CD4-positive, alpha-beta T cell (primary cell): Measurements from ENCODE around the gene ALDH1L2. TPM values are rescaled to one million over a fixed set of nuclear protein-coding genes. Genes with fewer than 3 reads are reported as not detected.

Source experiments
- ATAC-seq: fragments of 200-7000 bp; cut with Tn5 transposase; one replicate; pipeline ENCODE4 v1.10.0; 2022; ENCODE audit warnings: mild to moderate bottlenecking; ENCODE audit not compliant: poor library complexity
- CTCF ChIA-PET: fragments of 350-600 bp; sonication (Branson Sonifier 250); formaldehyde crosslinking; loops from one replicate; lab custom pipeline; 2021; ENCODE audit warnings: antibody characterized with exemption, inconsistent platforms; lab: Charles Lee
- POLR2A ChIA-PET: fragments of 350-600 bp; sonication (Branson Sonifier 250); formaldehyde crosslinking; loops from one replicate; lab custom pipeline; 2021; ENCODE audit warnings: antibody characterized with exemption, inconsistent platforms; lab: Charles Lee
- DNase-seq, 14 experiments: peaks; one replicate each; pipeline ENCODE4 v3.0.0-alpha.2; 2013 to 2020; ENCODE audit warnings: mixed read lengths in 2 of 14
- H3K27ac ChIP-seq, 2 donors: one replicate each; pipeline versions ENCODE4 v1.5.1 to v1.7.0; 2013; ENCODE audit warnings: low read length in 2 of 2, low read depth in 1 of 2, mild to moderate bottlenecking in 1 of 2
- H3K27me3 ChIP-seq, 2 experiments: 1 replicate in 1 of 2; 2 replicates in 1 of 2; pipeline versions ENCODE4 v1.6.1 to v1.7.0; 2013; ENCODE audit warnings: low read length in 2 of 2, control low read depth in 1 of 2, mild to moderate bottlenecking in 1 of 2, moderate library complexity in 1 of 2; ENCODE audit not compliant: insufficient read depth in 2 of 2, control insufficient read depth in 1 of 2
- H3K36me3 ChIP-seq: one replicate; pipeline ENCODE4 v1.6.1; 2013; ENCODE audit warnings: low read length, control low read depth; ENCODE audit not compliant: insufficient read depth
- H3K4me1 ChIP-seq: one replicate; pipeline ENCODE4 v1.6.1; 2013; ENCODE audit warnings: low read length, control low read depth; ENCODE audit not compliant: insufficient read depth
- H3K4me3 ChIP-seq: one replicate; pipeline ENCODE4 v1.5.1; 2013; ENCODE audit warnings: mild to moderate bottlenecking, low read length, moderate library complexity
- H3K9me3 ChIP-seq, 2 experiments: 1 replicate in 1 of 2; 2 replicates in 1 of 2; pipeline versions ENCODE4 v1.6.1 to v1.7.0; 2013; ENCODE audit warnings: low read length in 2 of 2, mild to moderate bottlenecking in 2 of 2, control low read depth in 1 of 2, moderate library complexity in 1 of 2; ENCODE audit not compliant: control insufficient read depth in 1 of 2, insufficient read depth in 1 of 2
- H3K27ac Mint-ChIP-seq: one replicate; pipeline ENCODE4 v1.8.0; 2020; ENCODE audit warnings: mixed read lengths
- H3K27me3 Mint-ChIP-seq: one replicate; pipeline ENCODE4 v1.8.0; 2021; ENCODE audit warnings: mixed read lengths
- H3K36me3 Mint-ChIP-seq: one replicate; pipeline ENCODE4 v1.8.0; 2021; ENCODE audit warnings: low read depth, mixed read lengths
- H3K4me1 Mint-ChIP-seq: one replicate; pipeline ENCODE4 v1.8.0; 2021; ENCODE audit warnings: low read depth, mixed read lengths
- H3K4me3 Mint-ChIP-seq: one replicate; pipeline ENCODE4 v1.8.0; 2020; ENCODE audit warnings: mild to moderate bottlenecking, mixed read lengths
- H3K9me3 Mint-ChIP-seq: one replicate; pipeline ENCODE4 v1.8.0; 2020; ENCODE audit warnings: mixed read lengths
- CTCF ChIP-seq: fragments of 200-600 bp; IDR thresholded peaks from one replicate; pipeline ENCODE4 v1.8.0; 2022; ENCODE audit warnings: antibody characterized with exemption, mild to moderate bottlenecking
- intact Hi-C, 2 experiments: fragments of 100-400 bp; cut with DNase I in 1 of 2; cut with micrococcal nuclease in 1 of 2; formaldehyde crosslinking; loops; one replicate each; pipeline versions ENCODE4 v1.15.1 to v1.9.0; 2023 to 2025; cut with DNase I, micrococcal nuclease
- total RNA-seq, 174 experiments: library from RNA in 2 of 174; stranded (reverse) in 2 of 174; gene quantifications; one replicate each; pipeline ENCODE4 v1.2.3 and lab custom pipeline; 2021 to 2026

Gene ALDH1L2
- total RNA-seq, 2 experiments from 2014 or later, result 0.03 TPM; not detected in 1

DNA sequence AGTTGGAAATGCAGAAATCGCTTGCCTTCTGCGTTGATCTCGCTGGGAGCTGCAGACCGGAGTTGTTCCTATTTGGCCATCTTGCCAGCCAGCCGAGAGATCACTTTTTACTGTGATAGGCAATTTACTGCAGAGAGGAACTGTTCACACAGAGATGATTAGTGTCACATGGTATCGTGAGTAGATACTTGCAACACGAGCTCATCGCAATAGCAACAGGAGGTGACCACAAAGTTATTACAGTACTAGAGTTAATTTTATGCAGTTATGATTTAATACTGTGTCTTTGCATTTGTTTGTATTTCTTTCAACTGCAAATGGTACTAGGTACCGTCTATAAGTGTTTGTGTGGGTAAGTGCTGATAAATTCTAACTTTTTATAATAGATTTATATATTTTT is 70.4 kb downstream of the ALDH1L2 start:
- H3K4me3 Mint-ChIP-seq, result no peak overlapping the region
- TF ChIP-seq CTCF, result no peak
- peaks cover 5% of the 10 kb centered on the region for H3K9me3 Mint-ChIP-seq
- ChIA-PET POLR2A (no interaction called here), CTCF (no interaction called here)
- Histone ChIP-seq H3K4me1 (no peaks in the 10 kb centered on the region), H3K27me3 (no peaks in the 10 kb centered on the region), H3K27ac (no peak overlapping the region), H3K9me3 (no peaks in the 10 kb centered on the region), H3K36me3 (peaks cover 5% of the 10 kb centered on the region), H3K4me3 (no peak overlapping the region)
- no peaks in the 10 kb centered on the region for H3K27me3 Mint-ChIP-seq
- H3K4me1 Mint-ChIP-seq, result no peaks in the 10 kb centered on the region
- ATAC-seq (no peak), DNase-seq (no peak)
- peaks cover 73% of the 10 kb centered on the region for H3K36me3 Mint-ChIP-seq
- intact Hi-C loops, result no loop called here
- H3K27ac Mint-ChIP-seq, result no peak overlapping the region

GRCh38 chr12:105001476-105001875 is 82.8 kb downstream of the ALDH1L2 start:
- Histone ChIP-seq H3K27ac (no peak overlapping the region), H3K9me3 (no peaks in the 10 kb centered on the region), H3K4me1 (no peaks in the 10 kb centered on the region), H3K27me3 (no peaks in the 10 kb centered on the region), H3K4me3 (no peak overlapping the region), H3K36me3 (peaks cover 45% of the 10 kb centered on the region)
- Mint-ChIP-seq H3K9me3 (no peaks in the 10 kb centered on the region), H3K4me1 (peaks cover 13% of the 10 kb centered on the region), H3K27ac (no peak overlapping the region), H3K4me3 (no peak overlapping the region), H3K36me3 (peaks cover 96% of the 10 kb centered on the region), H3K27me3 (no peaks in the 10 kb centered on the region)
- ChIA-PET CTCF (interaction anchor here (1.0 kb wide), 1 partner anchor 10 kb away, joined by 3 read pairs; no protein-coding TSS in a partner anchor), POLR2A (interaction anchor here (0.6 kb wide), 1 partner anchor 25 kb away, joined by 4 read pairs; no protein-coding TSS in a partner anchor)
- no peak for TF ChIP-seq CTCF
- ATAC-seq, result no peak
- DNase-seq, result no peak
- intact Hi-C loops, result no loop called here

DNA sequence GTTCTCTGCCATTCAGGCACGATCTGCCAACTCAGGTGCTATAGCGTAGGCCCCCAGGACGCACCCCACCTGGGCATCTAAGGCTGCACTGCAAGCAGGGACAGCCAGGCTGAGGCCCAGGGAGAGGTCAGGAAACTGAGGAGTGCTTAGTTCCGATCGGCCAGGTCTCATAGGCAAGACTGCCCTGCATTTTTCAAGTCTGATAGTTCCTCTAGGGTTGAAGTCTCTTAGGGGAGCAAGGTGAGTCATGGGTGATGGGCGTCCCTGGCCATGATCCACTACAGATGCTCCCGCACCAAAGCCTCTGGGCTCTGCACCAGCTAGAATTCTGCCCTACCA is 84.9 kb downstream of the ALDH1L2 start:
- Mint-ChIP-seq H3K4me1 (peaks cover 13% of the 10 kb centered on the region), H3K4me3 (no peak overlapping the region), H3K27me3 (no peaks in the 10 kb centered on the region), H3K36me3 (peaks cover 96% of the 10 kb centered on the region), H3K27ac (no peak overlapping the region), H3K9me3 (no peaks in the 10 kb centered on the region)
- Histone ChIP-seq H3K4me1 (no peaks in the 10 kb centered on the region), H3K4me3 (no peak overlapping the region), H3K9me3 (no peaks in the 10 kb centered on the region), H3K27me3 (no peaks in the 10 kb centered on the region), H3K36me3 (peaks cover 55% of the 10 kb centered on the region), H3K27ac (no peak overlapping the region)
- intact Hi-C loops, result no loop called here
- TF ChIP-seq CTCF, result no peak
- ChIA-PET POLR2A (no interaction called here), CTCF (no interaction called here)
- no peak for ATAC-seq
- DNase-seq, result no peak
